ENCODE measurements around the gene TUBGCP2. TPM values are rescaled to one million over a fixed set of nuclear protein-coding genes. Genes with fewer than 3 reads are reported as not detected.
A peak's percentile ranks its signal among the peaks of the same experiment; 100 is the strongest.

The TUBGCP2 gene
- total and polyA plus RNA-seq, 9 of the 15 experiments (the other 6 are each of a cell fraction or from before 2014, with no cell fraction given) = 4.3 to 56.6 (median 28.4) TPM

- TF ChIP-seq E2F6 (IDR thresholded peaks at IDR 0.05; ENCODE audit: borderline replicate concordance in 1 of 2, extremely low read depth in 1 of 2, insufficient read depth in 1 of 2, insufficient read length in 1 of 2, low read depth in 1 of 2, low read length in 1 of 2, poor library complexity in 1 of 2, severe bottlenecking in 1 of 2) (peak; percentile 28 to 82), ZNF507 (tag; conservative IDR thresholded peaks at IDR 0.05) (no peak), HMGN3 (IDR thresholded peaks at IDR 0.05; ENCODE audit: borderline replicate concordance, extremely low read depth, insufficient read length, low read depth, low read length) (peak; percentile 57), PHB2 (IDR thresholded peaks at IDR 0.05; ENCODE audit: low read depth) (no peak), POLR2G (IDR thresholded peaks at IDR 0.05; ENCODE audit: low read depth, low read length) (peak; percentile 91), CSDE1 (IDR thresholded peaks at IDR 0.05) (no peak; a peak in 1 of 4 replicates), TEAD4 (IDR thresholded peaks at IDR 0.05; ENCODE audit: low read length) (no peak), TEAD4 (CRISPR knock-in tag; IDR thresholded peaks at IDR 0.05; ENCODE audit: borderline replicate concordance) (no peak), AFF1 (IDR thresholded peaks at IDR 0.05; ENCODE audit: low read depth in 1 of 2, partially characterized antibody in 2 of 2) (no peak), TAF1 (IDR thresholded peaks at IDR 0.05; ENCODE audit: control insufficient read depth, extremely low read depth, insufficient read depth, low read length, severe bottlenecking) (peak; percentile 60), SP1 (CRISPR knock-in tag; IDR thresholded peaks at IDR 0.05) (no peak), ZNF639 (CRISPR knock-in tag; conservative IDR thresholded peaks at IDR 0.05 in 1 of 2, IDR thresholded peaks at IDR 0.05 in 1 of 2) (peak in 1 of 2 experiments; percentile 88; a peak in 2 of 4 replicates), HNRNPL (IDR thresholded peaks at IDR 0.05; ENCODE audit: low read depth, low read length) (peak; percentile 20; the same call in 1 of the 2 replicates), GATAD2B (IDR thresholded peaks at IDR 0.05; ENCODE audit: borderline replicate concordance) (peak; percentile 85), RBFOX2 (IDR thresholded peaks at IDR 0.05; ENCODE audit: low read depth, low read length) (peak; percentile 89), SMARCE1 (IDR thresholded peaks at IDR 0.05) (no peak), GTF2B (IDR thresholded peaks at IDR 0.05; ENCODE audit: extremely low read depth, insufficient read length) (no peak), KDM2B (CRISPR knock-in tag; IDR thresholded peaks at IDR 0.05) (no peak), NONO (IDR thresholded peaks at IDR 0.05; ENCODE audit: low read depth in 2 of 2, low read length in 1 of 2) (peak; percentile 50 to 78)
These were observed at the start of gene TUBGCP2, which contains the start of gene ZNF511 (continued) for GRCh38 chr10:133308421-133309099.
